CD4-positive, alpha-beta T cell (primary cell): ENCODE measurements around the gene RPTOR. TPM values are rescaled to one million over a fixed set of nuclear protein-coding genes. Genes with fewer than 3 reads are reported as not detected.

Source experiments
- ATAC-seq: fragments of 200-7000 bp; cut with Tn5 transposase; one replicate; pipeline ENCODE4 v1.10.0; 2022; ENCODE audit warnings: mild to moderate bottlenecking; ENCODE audit not compliant: poor library complexity
- CTCF ChIA-PET: fragments of 350-600 bp; sonication (Branson Sonifier 250); formaldehyde crosslinking; loops from one replicate; lab custom pipeline; 2021; ENCODE audit warnings: antibody characterized with exemption, inconsistent platforms; lab: Charles Lee
- POLR2A ChIA-PET: fragments of 350-600 bp; sonication (Branson Sonifier 250); formaldehyde crosslinking; loops from one replicate; lab custom pipeline; 2021; ENCODE audit warnings: antibody characterized with exemption, inconsistent platforms; lab: Charles Lee
- DNase-seq, 14 experiments: peaks; one replicate each; pipeline ENCODE4 v3.0.0-alpha.2; 2013 to 2020; ENCODE audit warnings: mixed read lengths in 2 of 14
- H3K27ac ChIP-seq, 2 donors: one replicate each; pipeline versions ENCODE4 v1.5.1 to v1.7.0; 2013; ENCODE audit warnings: low read length in 2 of 2, low read depth in 1 of 2, mild to moderate bottlenecking in 1 of 2
- H3K27me3 ChIP-seq, 2 experiments: 1 replicate in 1 of 2; 2 replicates in 1 of 2; pipeline versions ENCODE4 v1.6.1 to v1.7.0; 2013; ENCODE audit warnings: low read length in 2 of 2, control low read depth in 1 of 2, mild to moderate bottlenecking in 1 of 2, moderate library complexity in 1 of 2; ENCODE audit not compliant: insufficient read depth in 2 of 2, control insufficient read depth in 1 of 2
- H3K36me3 ChIP-seq: one replicate; pipeline ENCODE4 v1.6.1; 2013; ENCODE audit warnings: low read length, control low read depth; ENCODE audit not compliant: insufficient read depth
- H3K4me1 ChIP-seq: one replicate; pipeline ENCODE4 v1.6.1; 2013; ENCODE audit warnings: low read length, control low read depth; ENCODE audit not compliant: insufficient read depth
- H3K4me3 ChIP-seq: one replicate; pipeline ENCODE4 v1.5.1; 2013; ENCODE audit warnings: mild to moderate bottlenecking, low read length, moderate library complexity
- H3K9me3 ChIP-seq, 2 experiments: 1 replicate in 1 of 2; 2 replicates in 1 of 2; pipeline versions ENCODE4 v1.6.1 to v1.7.0; 2013; ENCODE audit warnings: low read length in 2 of 2, mild to moderate bottlenecking in 2 of 2, control low read depth in 1 of 2, moderate library complexity in 1 of 2; ENCODE audit not compliant: control insufficient read depth in 1 of 2, insufficient read depth in 1 of 2
- H3K27ac Mint-ChIP-seq: one replicate; pipeline ENCODE4 v1.8.0; 2020; ENCODE audit warnings: mixed read lengths
- H3K27me3 Mint-ChIP-seq: one replicate; pipeline ENCODE4 v1.8.0; 2021; ENCODE audit warnings: mixed read lengths
- H3K36me3 Mint-ChIP-seq: one replicate; pipeline ENCODE4 v1.8.0; 2021; ENCODE audit warnings: low read depth, mixed read lengths
- H3K4me1 Mint-ChIP-seq: one replicate; pipeline ENCODE4 v1.8.0; 2021; ENCODE audit warnings: low read depth, mixed read lengths
- H3K4me3 Mint-ChIP-seq: one replicate; pipeline ENCODE4 v1.8.0; 2020; ENCODE audit warnings: mild to moderate bottlenecking, mixed read lengths
- H3K9me3 Mint-ChIP-seq: one replicate; pipeline ENCODE4 v1.8.0; 2020; ENCODE audit warnings: mixed read lengths
- intact Hi-C, 2 experiments: fragments of 100-400 bp; cut with DNase I in 1 of 2; cut with micrococcal nuclease in 1 of 2; formaldehyde crosslinking; loops; one replicate each; pipeline versions ENCODE4 v1.15.1 to v1.9.0; 2023 to 2025; cut with DNase I, micrococcal nuclease
- total RNA-seq, 174 experiments: library from RNA in 2 of 174; stranded (reverse) in 2 of 174; gene quantifications; one replicate each; pipeline ENCODE4 v1.2.3 and lab custom pipeline; 2021 to 2026
- TF ChIP-seq, protein P1 (sequence below): fragments of 200-600 bp; IDR thresholded peaks from one replicate; pipeline ENCODE4 v1.8.0; 2022; ENCODE audit warnings: antibody characterized with exemption, mild to moderate bottlenecking

RPTOR gene
- total RNA-seq, 2 experiments from 2014 or later, result 45.0 to 47.1 TPM

DNA sequence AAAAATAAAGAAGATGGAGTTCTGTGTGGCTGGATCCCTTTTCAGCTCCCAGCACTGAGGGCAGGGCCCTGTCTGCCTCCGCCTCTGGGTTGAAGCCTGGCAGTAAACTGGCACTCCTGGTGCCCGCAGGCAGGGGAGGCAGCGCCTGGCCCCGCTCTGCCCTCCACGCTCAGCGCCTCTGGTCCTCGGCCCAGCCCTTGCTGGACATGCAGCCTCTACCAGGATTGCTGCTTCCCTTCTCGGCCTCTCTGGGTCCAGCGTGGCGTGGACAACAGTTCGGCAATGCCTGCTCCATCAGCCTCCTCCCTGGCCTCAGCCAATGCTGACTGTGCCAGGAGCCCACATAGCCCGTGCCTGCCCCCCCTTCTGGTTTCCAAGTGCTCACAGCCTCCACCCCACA is 362.6 kb downstream of the RPTOR start:
- Histone ChIP-seq H3K4me1 (no peaks in the 10 kb centered on the region), H3K9me3 (no peaks in the 10 kb centered on the region), H3K4me3 (no peak overlapping the region), H3K27ac (no peak overlapping the region), H3K36me3 (peaks cover 58% of the 10 kb centered on the region), H3K27me3 (no peaks in the 10 kb centered on the region)
- CTCF ChIA-PET, result no interaction called here
- no peaks in the 10 kb centered on the region for H3K4me1 Mint-ChIP-seq
- H3K4me3 Mint-ChIP-seq, result no peak overlapping the region
- POLR2A ChIA-PET, result no interaction called here
- TF ChIP-seq, protein P1, sequence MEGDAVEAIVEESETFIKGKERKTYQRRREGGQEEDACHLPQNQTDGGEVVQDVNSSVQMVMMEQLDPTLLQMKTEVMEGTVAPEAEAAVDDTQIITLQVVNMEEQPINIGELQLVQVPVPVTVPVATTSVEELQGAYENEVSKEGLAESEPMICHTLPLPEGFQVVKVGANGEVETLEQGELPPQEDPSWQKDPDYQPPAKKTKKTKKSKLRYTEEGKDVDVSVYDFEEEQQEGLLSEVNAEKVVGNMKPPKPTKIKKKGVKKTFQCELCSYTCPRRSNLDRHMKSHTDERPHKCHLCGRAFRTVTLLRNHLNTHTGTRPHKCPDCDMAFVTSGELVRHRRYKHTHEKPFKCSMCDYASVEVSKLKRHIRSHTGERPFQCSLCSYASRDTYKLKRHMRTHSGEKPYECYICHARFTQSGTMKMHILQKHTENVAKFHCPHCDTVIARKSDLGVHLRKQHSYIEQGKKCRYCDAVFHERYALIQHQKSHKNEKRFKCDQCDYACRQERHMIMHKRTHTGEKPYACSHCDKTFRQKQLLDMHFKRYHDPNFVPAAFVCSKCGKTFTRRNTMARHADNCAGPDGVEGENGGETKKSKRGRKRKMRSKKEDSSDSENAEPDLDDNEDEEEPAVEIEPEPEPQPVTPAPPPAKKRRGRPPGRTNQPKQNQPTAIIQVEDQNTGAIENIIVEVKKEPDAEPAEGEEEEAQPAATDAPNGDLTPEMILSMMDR, result no peak
- no peak for ATAC-seq
- intact Hi-C loops, result no loop called here
- no peaks in the 10 kb centered on the region for H3K27me3 Mint-ChIP-seq
- H3K27ac Mint-ChIP-seq, result no peak overlapping the region
- H3K36me3 Mint-ChIP-seq, result peaks cover 52% of the 10 kb centered on the region
- no peaks in the 10 kb centered on the region for H3K9me3 Mint-ChIP-seq
- no peak for DNase-seq

DNA sequence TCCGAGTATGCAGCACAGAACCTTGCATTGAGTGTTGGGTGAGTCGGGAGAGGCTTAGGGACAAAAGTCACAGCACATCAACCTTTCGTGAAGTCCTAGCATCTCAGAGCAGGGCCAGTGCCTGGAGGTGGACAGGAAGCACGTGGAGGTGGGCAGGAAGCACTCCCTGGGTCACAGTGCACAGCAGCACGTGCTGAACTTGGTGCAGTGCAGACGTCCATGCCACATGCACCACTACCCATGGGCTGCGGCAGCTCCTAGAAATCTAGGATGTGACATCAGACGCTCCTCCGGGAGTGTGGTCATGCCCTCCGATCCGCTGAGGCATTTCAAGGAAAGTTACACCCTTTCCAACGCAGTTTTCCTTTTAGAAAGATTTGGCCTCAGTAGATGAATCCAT is 363.6 kb downstream of the RPTOR start:
- POLR2A ChIA-PET, result no interaction called here
- H3K27ac ChIP-seq, result no peak overlapping the region
- Mint-ChIP-seq H3K27ac (no peak overlapping the region), H3K4me3 (no peak overlapping the region), H3K27me3 (no peaks in the 10 kb centered on the region), H3K9me3 (no peaks in the 10 kb centered on the region), H3K36me3 (peaks cover 60% of the 10 kb centered on the region), H3K4me1 (no peaks in the 10 kb centered on the region)
- H3K4me1 ChIP-seq, result no peaks in the 10 kb centered on the region
- H3K9me3 ChIP-seq, result no peaks in the 10 kb centered on the region
- H3K4me3 ChIP-seq, result no peak overlapping the region
- no peaks in the 10 kb centered on the region for H3K27me3 ChIP-seq
- TF ChIP-seq, protein P1, result no peak
- intact Hi-C loops, result no loop called here
- CTCF ChIA-PET, result no interaction called here
- ATAC-seq (no peak), DNase-seq (no peak)
- peaks cover 59% of the 10 kb centered on the region for H3K36me3 ChIP-seq

DNA sequence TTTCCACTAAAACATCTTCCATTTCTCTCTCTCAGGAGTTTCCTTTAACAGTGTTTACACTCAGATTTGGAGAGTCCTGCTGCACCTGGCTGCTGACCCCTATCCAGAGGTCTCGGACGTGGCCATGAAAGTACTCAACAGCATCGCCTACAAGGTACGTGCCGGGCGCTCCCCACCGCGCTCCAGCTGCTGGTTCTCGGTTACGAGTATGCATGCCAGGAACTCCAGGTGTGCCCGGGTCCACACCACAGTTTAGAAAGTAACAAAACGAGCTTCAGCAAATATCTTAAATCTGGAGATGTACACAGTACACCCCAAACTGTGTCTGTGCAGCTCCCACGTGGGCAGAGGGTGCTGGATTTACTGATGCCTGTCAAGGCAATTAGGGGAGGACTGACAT is 364.1 kb downstream of the RPTOR start:
- TF ChIP-seq, protein P1, result no peak

More for the DNA sequence above, 364.1 kb downstream of the RPTOR start:
- ChIA-PET CTCF (no interaction called here), POLR2A (no interaction called here)
- Histone ChIP-seq H3K27ac (no peak overlapping the region), H3K36me3 (peaks cover 58% of the 10 kb centered on the region), H3K27me3 (no peaks in the 10 kb centered on the region), H3K9me3 (no peaks in the 10 kb centered on the region), H3K4me1 (no peaks in the 10 kb centered on the region), H3K4me3 (no peak overlapping the region)
- Mint-ChIP-seq H3K9me3 (no peaks in the 10 kb centered on the region), H3K36me3 (peaks cover 61% of the 10 kb centered on the region), H3K27ac (no peak overlapping the region), H3K4me3 (no peak overlapping the region), H3K27me3 (no peaks in the 10 kb centered on the region), H3K4me1 (no peaks in the 10 kb centered on the region)
- DNase-seq, result no peak
- intact Hi-C loops, result no loop called here
- ATAC-seq, result no peak
